Right lobe of liver (tissue), 4 donors: ENCODE results near the gene TEKT2.

Source experiments
- POLR2A ChIP-seq: fragments of 450-650 bp; IDR thresholded peaks from one replicate; pipeline ENCODE4 v1.6.1; 2017; ENCODE audit warnings: antibody characterized with exemption, mild to moderate bottlenecking
- TF ChIP-seq, protein P1 (sequence below), 4 donors: fragments of 200-600 bp in 3 of 4; fragments of 450-650 bp in 1 of 4; IDR thresholded peaks; one replicate each; pipeline versions ENCODE4 v1.5.1 to v1.8.0; 2016 to 2022; ENCODE audit warnings: antibody characterized with exemption in 4 of 4, mild to moderate bottlenecking in 2 of 4
- donor health status: DM: no; HTN: no; CAD: no.
- donor health status: DM: no; HTN: no; CAD: no.
- donor health status: DM: no; HTN: yes; CAD: no.

DNA sequence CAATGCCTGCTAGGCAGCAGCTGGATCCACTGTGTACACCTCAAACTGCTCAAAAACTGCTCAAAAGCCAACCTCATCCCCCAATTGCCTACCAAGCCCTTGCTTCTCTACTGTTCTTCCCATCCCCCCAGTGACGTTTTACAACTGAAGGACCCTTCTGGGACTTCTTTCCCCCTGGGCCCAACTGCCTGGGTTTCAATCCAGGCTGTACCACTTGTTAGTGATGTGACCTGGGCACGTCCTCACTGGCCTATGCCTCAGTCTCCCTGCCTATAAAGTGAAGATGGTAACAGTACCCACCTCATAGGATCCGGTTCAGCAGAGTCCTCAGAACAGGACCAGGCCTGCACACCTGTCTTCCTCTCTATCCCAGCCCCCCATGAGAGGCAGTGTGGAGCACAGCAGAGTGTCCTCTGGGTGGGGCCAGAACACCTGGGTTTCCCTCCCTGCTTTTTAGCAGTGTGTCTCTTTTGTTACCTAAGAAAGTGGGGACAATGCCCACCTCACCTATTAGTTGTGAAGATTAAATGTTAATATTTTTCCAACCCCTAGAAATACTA lies 1.9 kb upstream of the TEKT2 start:
- TF ChIP-seq, protein P1, sequence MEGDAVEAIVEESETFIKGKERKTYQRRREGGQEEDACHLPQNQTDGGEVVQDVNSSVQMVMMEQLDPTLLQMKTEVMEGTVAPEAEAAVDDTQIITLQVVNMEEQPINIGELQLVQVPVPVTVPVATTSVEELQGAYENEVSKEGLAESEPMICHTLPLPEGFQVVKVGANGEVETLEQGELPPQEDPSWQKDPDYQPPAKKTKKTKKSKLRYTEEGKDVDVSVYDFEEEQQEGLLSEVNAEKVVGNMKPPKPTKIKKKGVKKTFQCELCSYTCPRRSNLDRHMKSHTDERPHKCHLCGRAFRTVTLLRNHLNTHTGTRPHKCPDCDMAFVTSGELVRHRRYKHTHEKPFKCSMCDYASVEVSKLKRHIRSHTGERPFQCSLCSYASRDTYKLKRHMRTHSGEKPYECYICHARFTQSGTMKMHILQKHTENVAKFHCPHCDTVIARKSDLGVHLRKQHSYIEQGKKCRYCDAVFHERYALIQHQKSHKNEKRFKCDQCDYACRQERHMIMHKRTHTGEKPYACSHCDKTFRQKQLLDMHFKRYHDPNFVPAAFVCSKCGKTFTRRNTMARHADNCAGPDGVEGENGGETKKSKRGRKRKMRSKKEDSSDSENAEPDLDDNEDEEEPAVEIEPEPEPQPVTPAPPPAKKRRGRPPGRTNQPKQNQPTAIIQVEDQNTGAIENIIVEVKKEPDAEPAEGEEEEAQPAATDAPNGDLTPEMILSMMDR (IDR thresholded peaks at IDR 0.05), result no peak
- no peak for TF ChIP-seq POLR2A
